Prostate gland (tissue), 2 donors: ENCODE results near the gene RNF144A.

ENCODE experiments used
- CTCF ChIP-seq, 4 experiments: fragments of 200-600 bp in 2 of 4; fragments of 450-650 bp in 2 of 4; sonication (generic) in 2 of 4; IDR thresholded peaks; 1 replicate in 3 of 4; 2 replicates in 1 of 4; pipeline ENCODE4 v1.5.1; 2016 to 2019; ENCODE audit warnings: antibody characterized with exemption in 4 of 4, mild to moderate bottlenecking in 2 of 4, moderate library complexity in 2 of 4
- POLR2A ChIP-seq: fragments of 450-650 bp; IDR thresholded peaks from one replicate; pipeline ENCODE4 v1.6.1; 2016; ENCODE audit warnings: antibody characterized with exemption, mild to moderate bottlenecking
- POLR2AphosphoS5 ChIP-seq: sonication (generic); formaldehyde crosslinking; IDR thresholded peaks from one replicate; pipeline ENCODE4 v1.6.1; 2017; ENCODE audit warnings: antibody characterized with exemption

GRCh38 chr2:6990871-6991270 is 73.7 kb downstream of the RNF144A start:
- TF ChIP-seq CTCF (IDR thresholded peaks at IDR 0.05) (no peak), POLR2AphosphoS5 (no peak), POLR2A (no peak)
